Skeletal muscle satellite cell (primary cell): ENCODE results near the gene SYT15.

Source experiments
- H3K27me3 ChIP-seq: 2 replicates; pipeline ENCODE4 v1.7.0; 2013; ENCODE audit warnings: low read length; ENCODE audit not compliant: control insufficient read depth, insufficient read depth
- H3K36me3 ChIP-seq: 2 replicates; pipeline ENCODE4 v1.7.0; 2013; ENCODE audit warnings: mild to moderate bottlenecking, control low read depth, low read length; ENCODE audit not compliant: insufficient read depth
- H3K4me1 ChIP-seq: 2 replicates; pipeline ENCODE4 v1.7.0; 2013; ENCODE audit warnings: low read length; ENCODE audit not compliant: control insufficient read depth, insufficient read depth
- H3K4me2 ChIP-seq: 2 replicates; pipeline ENCODE4 v1.7.0; 2013; ENCODE audit warnings: mild to moderate bottlenecking, low read length
- H3K4me3 ChIP-seq: 2 replicates; pipeline ENCODE4 v1.7.0; 2013; ENCODE audit warnings: low read length
- H3K9ac ChIP-seq: 2 replicates; pipeline ENCODE4 v1.7.0; 2013; ENCODE audit warnings: mild to moderate bottlenecking, low read depth, low read length, moderate library complexity
- H3K9me3 ChIP-seq: replicated peaks from 2 replicates; pipeline ENCODE4 v1.7.0; 2013; ENCODE audit warnings: mild to moderate bottlenecking, control low read depth, low read length

SYT15 gene

GRCh38 chr10:46546591-46547540 lies 32.1 kb upstream of the SYT15 start:
- Histone ChIP-seq H3K36me3 (no peaks in the 10 kb centered on the region), H3K9ac (no peak overlapping the region), H3K27me3 (peaks cover 66% of the 10 kb centered on the region), H3K4me3 (no peak overlapping the region), H3K9me3 (no peaks in the 10 kb centered on the region), H3K4me1 (no peaks in the 10 kb centered on the region), H3K4me2 (no peak overlapping the region)

GRCh38 chr10:46547541-46548497 lies 31.1 kb upstream of the SYT15 start:
- Histone ChIP-seq H3K9ac (no peak overlapping the region), H3K36me3 (no peaks in the 10 kb centered on the region), H3K27me3 (peaks cover 66% of the 10 kb centered on the region), H3K4me3 (no peak overlapping the region), H3K4me1 (no peaks in the 10 kb centered on the region), H3K9me3 (no peaks in the 10 kb centered on the region), H3K4me2 (no peak overlapping the region)

GRCh38 chr10:46548498-46549090 lies 30.3 kb upstream of the SYT15 start:
- Histone ChIP-seq H3K4me3 (no peak overlapping the region), H3K4me2 (no peak overlapping the region), H3K27me3 (peaks cover 66% of the 10 kb centered on the region), H3K9me3 (no peaks in the 10 kb centered on the region), H3K4me1 (no peaks in the 10 kb centered on the region), H3K9ac (no peak overlapping the region), H3K36me3 (no peaks in the 10 kb centered on the region)

- no peaks in the 10 kb centered on the region for H3K4me1 ChIP-seq
- H3K36me3 ChIP-seq: no peaks in the 10 kb centered on the region
- H3K4me3 ChIP-seq: no peak overlapping the region
- H3K27me3 ChIP-seq: peaks cover 73% of the 10 kb centered on the region
- no peak overlapping the region for H3K9ac ChIP-seq
- no peak overlapping the region for H3K4me2 ChIP-seq
- H3K9me3 ChIP-seq: no peaks in the 10 kb centered on the region
Observed at GRCh38 chr10:46549171-46550075, 29.5 kb upstream of the SYT15 start.

GRCh38 chr10:46550076-46550790 lies 28.7 kb upstream of the SYT15 start:
- H3K4me2 ChIP-seq: no peak overlapping the region
- H3K4me1 ChIP-seq: no peaks in the 10 kb centered on the region
- no peak overlapping the region for H3K4me3 ChIP-seq
- H3K36me3 ChIP-seq: no peaks in the 10 kb centered on the region
- peaks cover 73% of the 10 kb centered on the region for H3K27me3 ChIP-seq
- H3K9me3 ChIP-seq: no peaks in the 10 kb centered on the region
- no peak overlapping the region for H3K9ac ChIP-seq

- Histone ChIP-seq H3K4me3 (no peak overlapping the region), H3K4me1 (no peaks in the 10 kb centered on the region), H3K36me3 (no peaks in the 10 kb centered on the region), H3K4me2 (no peak overlapping the region), H3K9me3 (no peaks in the 10 kb centered on the region), H3K27me3 (peaks cover 75% of the 10 kb centered on the region), H3K9ac (no peak overlapping the region)
Observed at GRCh38 chr10:46550795-46551700, 27.9 kb upstream of the SYT15 start.

GRCh38 chr10:46551701-46552525 lies 27.0 kb upstream of the SYT15 start:
- Histone ChIP-seq H3K27me3 (peaks cover 73% of the 10 kb centered on the region), H3K4me3 (no peak overlapping the region), H3K9ac (no peak overlapping the region), H3K4me1 (no peaks in the 10 kb centered on the region), H3K36me3 (no peaks in the 10 kb centered on the region), H3K4me2 (no peak overlapping the region), H3K9me3 (no peaks in the 10 kb centered on the region)

GRCh38 chr10:46552526-46553237 lies 26.2 kb upstream of the SYT15 start:
- Histone ChIP-seq H3K4me1 (no peaks in the 10 kb centered on the region), H3K36me3 (no peaks in the 10 kb centered on the region), H3K9me3 (no peaks in the 10 kb centered on the region), H3K4me2 (no peak overlapping the region), H3K4me3 (no peak overlapping the region), H3K9ac (no peak overlapping the region), H3K27me3 (peaks cover 77% of the 10 kb centered on the region)
